Brain pericyte (primary cell): ENCODE data around the gene ESPL1.
"Not testable (repeated sequence)": the region's sequence is repeated elsewhere in the genome, so short reads cannot be mapped to it uniquely, and the experiment has no call there.

Experiments used
- DNase-seq: peaks from one replicate; pipeline ENCODE4 v3.0.0-alpha.2; 2012; ENCODE audit warnings: low read depth, low spot score

The ESPL1 gene

DNA sequence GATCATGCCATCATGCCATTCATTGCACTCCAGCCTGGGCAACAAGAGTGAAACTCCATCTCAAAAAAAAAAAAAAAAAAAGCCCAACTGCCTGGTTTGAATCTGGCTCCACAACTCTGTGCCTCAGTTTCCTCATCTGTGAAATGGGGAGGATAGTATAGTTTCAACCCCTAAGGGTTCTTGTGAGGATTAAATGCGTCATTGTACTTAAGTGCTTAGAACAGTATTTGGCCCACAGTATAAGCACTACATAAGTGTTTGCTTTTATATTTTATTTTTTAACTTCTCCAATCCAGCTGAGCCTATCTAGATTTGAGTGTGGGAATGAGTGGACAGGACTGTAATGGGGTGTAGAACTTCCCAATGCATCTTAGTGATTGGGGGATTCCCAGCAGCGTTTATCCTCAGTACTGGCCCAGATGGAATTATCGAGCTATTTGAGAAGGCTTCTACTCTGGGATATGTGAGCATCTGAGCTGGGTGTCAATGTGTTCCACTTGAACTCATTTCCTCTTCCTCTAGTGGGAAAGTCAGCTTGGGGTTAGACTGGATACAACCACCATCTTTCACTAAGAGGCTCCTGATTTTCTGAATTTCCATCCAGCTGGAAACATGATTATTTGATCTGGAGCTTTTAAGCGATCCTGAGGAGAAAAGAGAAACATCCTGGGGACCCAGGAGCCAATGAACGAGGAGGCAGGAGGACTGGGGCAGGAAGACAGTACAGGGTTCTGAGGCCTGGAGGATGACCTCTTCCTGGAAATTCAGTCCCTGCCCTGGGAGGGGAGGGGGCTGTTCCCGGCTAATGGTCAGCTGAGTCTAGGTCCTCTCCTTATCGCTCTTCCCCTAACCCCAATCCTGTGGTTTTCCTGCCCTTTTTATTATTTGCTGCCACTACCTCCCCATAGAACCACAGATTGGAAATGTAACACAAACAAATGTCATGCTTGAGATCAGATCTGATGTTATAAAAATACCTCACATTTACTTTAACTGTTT, 9.3 kb upstream of the ESPL1 start:
- DNase-seq: no peak

GRCh38 chr12:53259891-53260290, 8.2 kb upstream of the ESPL1 start:
- no peak for DNase-seq

- no peak for DNase-seq
These were observed 2.3 kb upstream of the ESPL1 start for GRCh38 chr12:53265783-53266182.

DNA sequence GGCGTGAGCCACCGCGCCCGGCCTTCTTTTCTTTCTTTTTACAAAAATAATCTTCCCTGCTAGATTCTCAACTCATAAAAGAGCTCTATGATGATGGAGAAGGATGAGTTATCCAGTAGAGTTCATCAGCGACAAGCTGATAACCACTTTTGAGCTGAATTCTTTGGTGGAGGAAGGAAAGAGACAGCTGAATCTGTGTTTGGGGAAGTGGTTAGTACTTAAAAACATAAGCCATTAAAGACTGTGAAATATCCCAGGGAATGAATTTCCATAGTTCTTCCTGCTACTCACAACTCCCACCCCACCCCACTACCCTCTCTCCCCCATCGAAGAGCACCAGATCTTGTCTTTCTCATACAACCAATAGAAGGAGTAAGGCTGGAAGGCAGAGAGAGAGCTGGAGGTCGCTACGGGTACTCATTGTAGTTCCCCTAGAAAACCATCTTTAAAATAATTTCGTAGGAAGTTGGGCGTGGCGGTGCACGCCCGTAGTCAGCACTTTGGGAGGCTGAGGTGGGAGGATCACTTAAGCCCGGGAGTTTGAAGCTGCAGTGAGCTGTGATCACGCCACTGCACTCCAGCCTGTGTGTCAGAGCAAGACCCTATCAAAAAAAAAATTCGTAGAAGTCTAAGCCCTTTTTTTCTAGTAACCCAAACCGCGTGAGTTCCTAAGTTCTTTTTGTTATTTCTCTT, 647 bp upstream of the ESPL1 start:
- DNase-seq: no peak

DNA sequence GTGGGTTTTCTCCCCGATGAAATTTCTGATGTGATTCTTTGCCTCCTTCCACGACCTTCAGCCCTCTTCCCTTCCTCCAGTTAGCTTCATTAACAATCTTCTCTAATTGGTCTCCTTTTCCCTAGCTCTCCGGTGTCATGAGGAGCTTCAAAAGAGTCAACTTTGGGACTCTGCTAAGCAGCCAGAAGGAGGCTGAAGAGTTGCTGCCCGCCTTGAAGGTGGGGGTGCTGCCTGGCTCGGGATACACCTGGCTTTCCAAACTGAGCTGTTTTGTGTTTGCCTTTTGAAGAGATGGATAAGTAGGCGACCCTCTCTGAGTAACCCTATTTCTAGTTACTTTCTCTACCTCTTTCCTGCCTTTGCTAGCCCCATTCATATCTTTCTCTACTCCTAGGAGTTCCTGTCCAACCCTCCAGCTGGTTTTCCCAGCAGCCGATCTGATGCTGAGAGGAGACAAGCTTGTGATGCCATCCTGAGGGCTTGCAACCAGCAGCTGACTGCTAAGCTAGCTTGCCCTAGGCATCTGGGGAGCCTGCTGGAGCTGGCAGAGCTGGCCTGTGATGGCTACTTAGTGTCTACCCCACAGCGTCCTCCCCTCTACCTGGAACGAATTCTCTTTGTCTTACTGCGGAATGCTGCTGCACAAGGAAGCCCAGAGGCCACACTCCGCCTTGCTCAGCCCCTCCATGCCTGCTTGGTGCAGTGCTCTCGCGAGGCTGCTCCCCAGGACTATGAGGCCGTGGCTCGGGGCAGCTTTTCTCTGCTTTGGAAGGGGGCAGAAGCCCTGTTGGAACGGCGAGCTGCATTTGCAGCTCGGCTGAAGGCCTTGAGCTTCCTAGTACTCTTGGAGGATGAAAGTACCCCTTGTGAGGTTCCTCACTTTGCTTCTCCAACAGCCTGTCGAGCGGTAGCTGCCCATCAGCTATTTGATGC, 797 bp downstream of the ESPL1 start:
- DNase-seq: no peak

DNA sequence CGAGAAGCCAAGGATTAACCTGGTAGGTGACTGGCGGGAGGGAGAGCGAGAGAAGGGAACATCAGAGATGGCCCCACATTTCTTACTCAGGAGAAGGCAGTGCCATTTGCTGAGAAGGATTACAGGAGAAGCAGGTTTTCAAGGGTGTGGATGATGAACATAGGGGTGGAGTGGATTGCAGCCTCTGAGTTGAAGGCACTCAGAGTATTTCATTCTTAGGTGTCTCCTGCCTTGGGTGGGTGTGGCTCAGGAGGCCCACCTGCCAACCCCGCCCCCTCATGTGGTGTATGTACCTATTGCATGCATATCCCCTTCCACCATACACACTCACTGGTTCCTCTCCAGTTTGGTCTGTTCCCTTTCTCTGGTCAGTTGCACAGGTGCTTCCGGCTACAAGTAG, 6.3 kb downstream of the ESPL1 start:
- DNase-seq: no peak

- DNase-seq: no peak
These were observed 8.4 kb downstream of the ESPL1 start for GRCh38 chr12:53276511-53276910.

DNA sequence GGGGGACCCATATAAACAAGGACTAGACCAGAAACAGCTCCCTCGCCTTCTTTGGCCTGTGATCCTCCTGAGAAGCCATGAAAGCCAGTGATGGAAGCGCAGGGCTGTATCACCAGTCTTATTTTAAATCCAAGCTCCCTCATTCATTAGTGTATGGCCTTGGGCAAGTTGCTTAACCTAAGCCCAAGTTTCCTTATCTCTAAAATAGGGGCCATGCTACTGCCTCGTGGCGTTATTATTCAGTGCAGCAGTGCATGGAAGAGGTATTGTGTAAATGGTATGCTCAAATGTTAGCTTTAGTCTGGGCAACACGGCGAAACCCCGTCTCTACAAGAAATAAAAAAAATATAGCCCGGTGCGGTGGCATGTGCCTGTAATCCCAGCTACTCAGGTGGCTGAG, 9.9 kb downstream of the ESPL1 start:
- no peak for DNase-seq

GRCh38 chr12:53279283-53279869, 11.3 kb downstream of the ESPL1 start:
- DNase-seq: no peak

DNA sequence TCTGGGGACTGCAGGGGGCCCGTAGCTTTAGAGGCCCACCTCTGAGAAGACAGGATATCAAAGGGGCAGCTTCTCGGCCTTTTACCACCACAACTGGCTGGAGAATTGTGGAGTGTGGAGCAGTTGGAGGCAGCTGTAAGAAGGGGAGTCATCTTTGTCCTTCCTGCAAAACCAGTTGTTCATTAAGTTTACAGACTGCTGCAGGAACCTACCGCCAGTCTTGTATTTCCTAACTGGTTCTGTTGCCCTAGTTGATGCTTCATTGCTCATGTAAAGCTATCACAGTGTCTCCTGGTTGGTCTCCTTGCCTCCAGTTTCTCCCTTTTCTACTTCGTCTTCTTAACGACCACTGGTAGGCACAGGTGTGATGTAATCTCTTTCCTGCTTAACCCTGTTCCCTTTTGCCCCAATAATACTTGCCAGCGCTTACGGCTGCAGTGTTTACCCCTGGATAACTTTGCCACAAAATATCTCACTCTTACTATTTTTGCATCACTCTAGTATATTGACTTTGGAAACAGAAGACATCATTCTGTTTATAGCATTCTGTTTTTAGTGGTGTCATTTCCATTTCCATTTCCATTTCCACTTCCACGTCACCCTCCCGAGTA, 11.9 kb downstream of the ESPL1 start:
- no peak for DNase-seq

DNA sequence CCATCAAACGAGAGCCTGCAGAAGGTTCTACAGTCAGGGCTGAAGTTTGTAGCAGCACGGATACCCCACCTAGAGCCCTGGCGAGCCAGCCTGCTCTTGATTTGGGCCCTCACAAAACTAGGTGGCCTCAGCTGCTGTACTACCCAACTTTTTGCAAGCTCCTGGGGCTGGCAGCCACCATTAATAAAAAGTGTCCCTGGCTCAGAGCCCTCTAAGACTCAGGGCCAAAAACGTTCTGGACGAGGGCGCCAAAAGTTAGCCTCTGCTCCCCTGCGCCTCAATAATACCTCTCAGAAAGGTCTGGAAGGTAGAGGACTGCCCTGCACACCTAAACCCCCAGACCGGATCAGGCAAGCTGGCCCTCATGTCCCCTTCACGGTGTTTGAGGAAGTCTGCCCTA, 18.3 kb downstream of the ESPL1 start:
- no peak for DNase-seq

DNA sequence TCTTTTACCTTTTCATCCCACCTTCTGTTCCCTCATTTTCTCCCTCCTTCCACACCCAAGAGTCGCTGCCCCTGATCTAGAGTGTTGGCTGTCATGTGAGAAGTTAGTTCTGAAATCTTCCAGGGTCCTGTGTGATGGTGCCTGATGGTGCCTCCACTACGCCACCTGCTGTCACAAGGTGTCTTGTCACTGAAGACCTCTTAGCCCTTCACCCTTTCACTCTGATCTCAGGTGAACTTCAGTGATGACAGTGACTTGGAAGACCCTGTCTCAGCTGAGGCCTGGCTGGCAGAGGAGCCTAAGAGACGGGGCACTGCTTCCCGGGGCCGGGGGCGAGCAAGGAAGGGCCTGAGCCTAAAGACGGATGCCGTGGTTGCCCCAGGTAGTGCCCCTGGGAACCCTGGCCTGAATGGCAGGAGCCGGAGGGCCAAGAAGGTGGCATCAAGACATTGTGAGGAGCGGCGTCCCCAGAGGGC, 19.7 kb downstream of the ESPL1 start:
- DNase-seq: no peak

- no peak for DNase-seq
These were observed 20.2 kb downstream of the ESPL1 start for GRCh38 chr12:53288322-53288721.

GRCh38 chr12:53289891-53290290, 21.8 kb downstream of the ESPL1 start:
- DNase-seq: no peak

- DNase-seq: no peak
These were observed 22.6 kb downstream of the ESPL1 start for GRCh38 chr12:53290661-53291060.

- no peak for DNase-seq
These were observed 24.3 kb downstream of the ESPL1 start for GRCh38 chr12:53292426-53292825.

- peak; percentile 82 for DNase-seq
These were observed 27.2 kb downstream of the ESPL1 start, which contains the start of gene PFDN5 for GRCh38 chr12:53295070-53295890. Gene PFDN5, plus strand, starts transcription at chr12:53295542. Its CDS starts 26 bp downstream, at chr12:53295568.

DNA sequence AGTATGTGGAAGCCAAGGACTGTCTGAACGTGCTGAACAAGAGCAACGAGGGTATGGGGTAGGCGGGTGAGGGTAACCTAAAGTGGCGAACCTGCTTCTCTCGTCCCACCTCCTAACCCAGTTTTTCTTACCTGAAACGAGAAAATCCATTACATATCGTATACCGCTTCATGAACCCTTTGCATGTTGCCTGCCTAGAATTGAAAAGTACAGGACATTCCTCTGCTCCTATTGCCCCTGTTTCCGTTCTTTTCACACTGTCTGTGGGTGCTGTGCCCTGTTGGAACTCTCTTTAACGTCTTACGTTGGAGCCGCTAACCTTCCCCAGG, 27.8 kb downstream of the ESPL1 start:
- DNase-seq: no peak

GRCh38 chr12:53297106-53297505, 29.0 kb downstream of the ESPL1 start:
- DNase-seq: not testable (repeated sequence)

DNA sequence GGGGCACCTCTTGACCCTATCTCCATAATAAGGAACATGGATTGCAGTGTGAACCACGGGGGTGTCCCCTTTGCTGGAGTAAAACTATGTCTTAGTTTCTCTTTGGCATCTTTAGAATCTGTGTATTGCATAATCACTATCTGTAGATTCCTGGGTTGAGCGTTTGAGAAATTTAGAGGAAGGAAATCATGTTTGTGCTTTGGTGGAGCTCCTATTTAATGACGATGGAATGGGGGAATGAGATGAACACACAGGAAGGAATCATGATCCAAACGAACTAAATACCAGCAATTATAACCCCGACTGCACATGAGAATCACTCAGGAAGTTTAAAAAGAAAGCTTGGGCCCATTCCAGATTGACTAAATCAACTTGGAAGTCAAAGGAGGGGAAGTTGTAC, 30.1 kb downstream of the ESPL1 start:
- DNase-seq: no peak
